Endothelial cell of umbilical vein (primary cell): ENCODE measurements around the gene PLD1. TPM values are rescaled to one million over a fixed set of nuclear protein-coding genes. Genes with fewer than 3 reads are reported as not detected.

Source experiments
- BruUV-seq: library from RNA; stranded (reverse); fragments of 400-500 nt; replicated peaks from 2 replicates; lab custom pipeline; 2021; lab: Mats Ljungman, UMichigan
- CTCF ChIA-PET: fragments of 300-600, 350-600 bp; sonication (Branson Sonifier 250); formaldehyde crosslinking; loops from one replicate; lab custom pipeline; 2021; ENCODE audit warnings: antibody characterized with exemption, inconsistent platforms; lab: Charles Lee
- POLR2A ChIA-PET: fragments of 300-600, 350-600 bp; sonication (Branson Sonifier 250); formaldehyde crosslinking; loops from one replicate; lab custom pipeline; 2021; ENCODE audit warnings: antibody characterized with exemption, inconsistent platforms; lab: Charles Lee
- DNase-seq: peaks from one replicate; pipeline ENCODE4 v3.0.0-alpha.2; 2011; ENCODE audit warnings: low read depth, low spot score
- FAIRE-seq: peaks from 2 replicates; lab custom pipeline; 2011; peaks lifted over from hg19 to GRCh38; lab: Jason Lieb, UNC
- H2AFZ ChIP-seq: 2 replicates; pipeline ENCODE4 v1.6.0; 2012; ENCODE audit warnings: low read depth, low read length, control low read depth, inconsistent platforms
- H3K27ac ChIP-seq: 2 replicates; pipeline ENCODE4 v1.5.1; 2011; ENCODE audit warnings: low read depth, mild to moderate bottlenecking, control low read depth, low read length, moderate library complexity; ENCODE audit not compliant: insufficient read depth
- H3K27me3 ChIP-seq, 2 experiments: 2 replicates each; pipeline versions ENCODE4 v1.6.0 to v1.6.1; 2011; ENCODE audit warnings: low read length in 2 of 2, mixed read lengths in 1 of 2; ENCODE audit not compliant: control insufficient read depth in 2 of 2, insufficient read depth in 2 of 2
- H3K36me3 ChIP-seq, 2 experiments: 2 replicates in 1 of 2; 3 replicates in 1 of 2; pipeline ENCODE4 v1.5.1; 2011; ENCODE audit warnings: low read length in 2 of 2, mild to moderate bottlenecking in 1 of 2, moderate library complexity in 1 of 2; ENCODE audit not compliant: control insufficient read depth in 2 of 2, insufficient read depth in 2 of 2; ENCODE audit errors: extremely low read depth in 1 of 2
- H3K4me1 ChIP-seq: 3 replicates; pipeline ENCODE4 v1.5.1; 2011; ENCODE audit warnings: mild to moderate bottlenecking, low read length; ENCODE audit not compliant: control insufficient read depth, insufficient read depth; ENCODE audit errors: extremely low read depth
- H3K4me2 ChIP-seq: 2 replicates; pipeline ENCODE4 v1.6.1; 2011; ENCODE audit warnings: low read length, control low read depth, mixed read lengths; ENCODE audit not compliant: insufficient read depth
- H3K4me3 ChIP-seq, 3 experiments: fragments of 200-600 bp in 1 of 3; sonication (generic), shearing (Covaris generic) in 1 of 3; replicated peaks in 1 of 3; 2 replicates each; pipeline ENCODE4 v1.5.1; 2011 to 2016; ENCODE audit warnings: control low read depth in 3 of 3, low read length in 3 of 3, mild to moderate bottlenecking in 2 of 3, inconsistent platforms in 1 of 3, low read depth in 1 of 3, moderate library complexity in 1 of 3; ENCODE audit not compliant: insufficient read depth in 1 of 3
- H3K79me2 ChIP-seq: 2 replicates; pipeline ENCODE4 v1.6.0; 2012; ENCODE audit warnings: low read length, inconsistent platforms; ENCODE audit not compliant: control insufficient read depth, insufficient read depth
- H3K9ac ChIP-seq: replicated peaks from 2 replicates; pipeline ENCODE3; 2011; ENCODE audit warnings: low read length, control low read depth; ENCODE audit not compliant: insufficient read depth; ENCODE audit errors: extremely low read depth
- H3K9me1 ChIP-seq: replicated peaks from 3 replicates; pipeline ENCODE4 v1.6.0; 2011; ENCODE audit warnings: mild to moderate bottlenecking, low read length; ENCODE audit not compliant: control insufficient read depth, insufficient read depth; ENCODE audit errors: extremely low read depth
- H3K9me3 ChIP-seq: replicated peaks from 2 replicates; pipeline ENCODE4 v1.5.1; 2012; ENCODE audit warnings: low read length, inconsistent platforms; ENCODE audit not compliant: control insufficient read depth, insufficient read depth
- H4K20me1 ChIP-seq: replicated peaks from 2 replicates; pipeline ENCODE3; 2011; ENCODE audit warnings: mild to moderate bottlenecking, low read length; ENCODE audit not compliant: control insufficient read depth, insufficient read depth; ENCODE audit errors: extremely low read depth
- CTCF ChIP-seq, 2 donors: IDR thresholded peaks; 1 replicate in 1 of 2; 2 replicates in 1 of 2; pipeline ENCODE4 v1.5.1; 2011; ENCODE audit warnings: low read length in 2 of 2, mild to moderate bottlenecking in 2 of 2, moderate library complexity in 2 of 2, control low read depth in 1 of 2, inconsistent platforms in 1 of 2, low read depth in 1 of 2; ENCODE audit not compliant: insufficient read depth in 1 of 2; ENCODE audit errors: extremely low read depth in 1 of 2
- EZH2 ChIP-seq: IDR thresholded peaks from 2 replicates; pipeline ENCODE4 v1.6.1; 2012; ENCODE audit warnings: borderline replicate concordance, low read depth, mild to moderate bottlenecking, moderate library complexity, low read length, inconsistent platforms; ENCODE audit not compliant: severe bottlenecking
- FOS ChIP-seq: IDR thresholded peaks from 2 replicates; pipeline ENCODE4 v1.6.1; 2011; ENCODE audit warnings: mild to moderate bottlenecking, low read length, moderate library complexity, borderline replicate concordance; ENCODE audit not compliant: insufficient read depth
- GATA2 ChIP-seq: IDR thresholded peaks from 2 replicates; pipeline ENCODE4 v1.7.0; 2011; ENCODE audit warnings: low read depth, mild to moderate bottlenecking, moderate library complexity, mixed read lengths, low read length; ENCODE audit not compliant: insufficient read length, insufficient read depth
- JUN ChIP-seq: IDR thresholded peaks from 2 replicates; pipeline ENCODE4 v1.6.1; 2011; ENCODE audit warnings: borderline replicate concordance, low read depth; ENCODE audit not compliant: insufficient read length, insufficient read depth
- MAX ChIP-seq: IDR thresholded peaks from 2 replicates; pipeline ENCODE4 v1.6.1; 2011; ENCODE audit not compliant: insufficient read depth, insufficient read length
- MYC ChIP-seq: IDR thresholded peaks from one replicate; pipeline ENCODE4 v1.6.1; 2011; ENCODE audit warnings: mild to moderate bottlenecking, low read depth, low read length
- POLR2A ChIP-seq: IDR thresholded peaks from 2 replicates; pipeline ENCODE4 v1.6.1; 2012; ENCODE audit warnings: low read depth, mild to moderate bottlenecking, control low read depth, low read length
- POLR2AphosphoS5 ChIP-seq: IDR thresholded peaks from 2 replicates; pipeline ENCODE4 v1.6.1; 2012; ENCODE audit warnings: low read depth, mild to moderate bottlenecking, control low read depth, low read length, moderate library complexity; ENCODE audit not compliant: insufficient read depth
- dilution Hi-C: fragments of 300-500 bp; cut with MboI; formaldehyde crosslinking; loops from one replicate; pipeline ENCODE4 v1.15.0; 2019; ENCODE audit warnings: low sequenced_read_pairs; ENCODE audit not compliant: extremely low pct_ligation_motif_present
- intact Hi-C: fragments of 100-400 bp; cut with micrococcal nuclease; formaldehyde crosslinking; loops from one replicate; pipeline ENCODE4 v1.10.0; 2022
- polyA plus RNA-seq, 4 experiments: library from polyadenylated mRNA; depleted of rRNA in 3 of 4; stranded (reverse) in 3 of 4; unstranded in 1 of 4; fragments of >200 nt; gene quantifications; 2 replicates each; pipeline versions ENCODE4 v1.2.1 to v1.2.3, GENCODE V29; 2011 to 2012; ENCODE audit warnings: missing spikeins in 1 of 4
- total RNA-seq: library from RNA; stranded (reverse); gene quantifications from 2 replicates; pipeline ENCODE4 v1.2.3, GENCODE V29; 2021

The PLD1 gene
- total and polyA plus RNA-seq, 2 donors (not counting 3 experiments of a cell fraction or from before 2014, with no cell fraction given): 42.0 to 108 TPM

- Histone ChIP-seq H3K36me3 (no peaks in the 10 kb centered on the region), H3K4me3 (no peak overlapping the region), H3K9me3 (no peaks in the 10 kb centered on the region), H4K20me1 (no peaks in the 10 kb centered on the region), H3K9me1 (no peaks in the 10 kb centered on the region), H2AFZ (no peak overlapping the region), H3K27ac (no peak overlapping the region), H3K27me3 (peaks cover 0 to 4% of the 10 kb centered on the region in 2 experiments), H3K79me2 (no peaks in the 10 kb centered on the region), H3K4me1 (no peaks in the 10 kb centered on the region), H3K4me2 (no peak overlapping the region), H3K9ac (no peak overlapping the region)
- DNase-seq: no peak
- POLR2A ChIA-PET: no interaction called here
- BruUV-seq: no TSS peak
- dilution Hi-C loops (no loop called here), intact Hi-C loops (no loop called here)
- TF ChIP-seq MAX (no peak), FOS (no peak), POLR2AphosphoS5 (no peak), MYC (no peak), CTCF (IDR thresholded peaks at IDR 0.05; ENCODE audit: extremely low read depth in 1 of 2, insufficient read depth in 1 of 2, low read depth in 1 of 2, low read length in 2 of 2) (no peak), GATA2 (no peak), EZH2 (no peak), POLR2A (no peak), JUN (no peak)
- CTCF ChIA-PET: interaction anchor here (0.7 to 1.6 kb wide), 12 partner anchors 8 to 613 kb away, joined by 3 to 7 read pairs (median 3); no protein-coding TSS in a partner anchor
- FAIRE-seq: no peak
These were observed 235.6 kb downstream of the PLD1 start for GRCh38 chr3:171574556-171575240.
